ENCODE measurements around the gene SPINK4. TPM values are rescaled to one million over a fixed set of nuclear protein-coding genes. Genes with fewer than 3 reads are reported as not detected.

Gene SPINK4
- total RNA-seq, 1 experiment from 2014 or later: not detected

DNA sequence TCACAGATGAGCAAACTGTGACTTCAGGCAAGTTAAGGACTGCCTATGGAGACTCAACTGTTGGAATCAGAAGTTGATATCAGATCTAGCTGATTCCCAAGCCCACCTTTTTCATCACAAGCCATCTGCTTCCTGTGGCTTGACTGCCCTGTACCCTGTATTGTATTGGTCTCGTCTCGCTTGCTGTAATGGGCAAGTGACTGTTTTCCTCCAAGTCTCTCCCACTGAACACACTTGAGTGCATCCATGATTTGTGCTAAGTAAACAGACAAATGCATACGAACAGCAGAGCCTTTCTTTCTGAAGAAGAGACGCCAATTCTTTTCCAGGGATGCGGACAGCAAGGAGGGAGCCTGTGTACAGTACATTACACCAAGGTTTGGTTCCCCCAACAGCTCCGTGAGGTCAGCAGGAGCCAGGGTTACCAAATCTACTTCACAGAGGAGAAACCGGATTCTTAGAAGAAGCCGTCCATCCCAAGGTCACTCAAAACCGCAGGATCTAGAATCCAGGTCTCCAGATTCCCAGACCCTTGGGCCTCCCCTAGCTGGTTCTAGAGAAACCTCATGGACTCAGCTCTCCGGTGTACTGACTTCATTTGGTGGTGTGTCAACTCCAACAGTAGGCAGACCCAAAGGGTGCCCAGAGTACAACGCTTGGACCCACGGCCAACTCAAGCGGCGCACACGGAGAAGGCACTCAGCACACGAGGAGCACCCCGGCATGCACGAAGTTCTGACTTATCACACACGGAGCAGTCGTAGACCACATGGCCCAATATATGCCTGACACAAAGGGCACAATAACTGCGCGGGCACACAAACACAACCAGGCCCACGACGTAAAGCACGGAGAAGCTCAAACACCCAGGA is 23.4 kb downstream of the SPINK4 start:
- peaks cover 15 to 16% of the 10 kb centered on the region in 2 experiments for H3K4me1 Mint-ChIP-seq
- no peak overlapping the region for H2BK5ac ChIP-seq (ENCODE audit: insufficient read length, low read length)
- peaks cover 9% of the 10 kb centered on the region for H3K79me1 ChIP-seq (ENCODE audit: insufficient read depth, low read depth, low read length, poor library complexity, severe bottlenecking)
- H4K5ac ChIP-seq (ENCODE audit: insufficient read length, low read depth, low read length): no peak overlapping the region
- H3K4me2 ChIP-seq (ENCODE audit: insufficient read depth, insufficient read length, low read length): peak overlapping the region; percentile 59
- no peak overlapping the region for H3T11ph ChIP-seq (ENCODE audit: low read length)
- H2AFZ ChIP-seq (ENCODE audit: low read length): no peak overlapping the region
- no peak overlapping the region for H3K27ac ChIP-seq (ENCODE audit: insufficient read length, low read depth, low read length)
- H3K27me3 Mint-ChIP-seq (ENCODE audit: low read depth): no peaks in the 10 kb centered on the region
- TF ChIP-seq, protein P1, sequence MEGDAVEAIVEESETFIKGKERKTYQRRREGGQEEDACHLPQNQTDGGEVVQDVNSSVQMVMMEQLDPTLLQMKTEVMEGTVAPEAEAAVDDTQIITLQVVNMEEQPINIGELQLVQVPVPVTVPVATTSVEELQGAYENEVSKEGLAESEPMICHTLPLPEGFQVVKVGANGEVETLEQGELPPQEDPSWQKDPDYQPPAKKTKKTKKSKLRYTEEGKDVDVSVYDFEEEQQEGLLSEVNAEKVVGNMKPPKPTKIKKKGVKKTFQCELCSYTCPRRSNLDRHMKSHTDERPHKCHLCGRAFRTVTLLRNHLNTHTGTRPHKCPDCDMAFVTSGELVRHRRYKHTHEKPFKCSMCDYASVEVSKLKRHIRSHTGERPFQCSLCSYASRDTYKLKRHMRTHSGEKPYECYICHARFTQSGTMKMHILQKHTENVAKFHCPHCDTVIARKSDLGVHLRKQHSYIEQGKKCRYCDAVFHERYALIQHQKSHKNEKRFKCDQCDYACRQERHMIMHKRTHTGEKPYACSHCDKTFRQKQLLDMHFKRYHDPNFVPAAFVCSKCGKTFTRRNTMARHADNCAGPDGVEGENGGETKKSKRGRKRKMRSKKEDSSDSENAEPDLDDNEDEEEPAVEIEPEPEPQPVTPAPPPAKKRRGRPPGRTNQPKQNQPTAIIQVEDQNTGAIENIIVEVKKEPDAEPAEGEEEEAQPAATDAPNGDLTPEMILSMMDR (conservative IDR thresholded peaks at IDR 0.05): no peak
- H4K20me1 ChIP-seq (ENCODE audit: control insufficient read depth, insufficient read depth, insufficient read length): no peaks in the 10 kb centered on the region
- no peak overlapping the region for H3K4ac ChIP-seq (ENCODE audit: low read depth, low read length)
- no peaks in the 10 kb centered on the region for H3K9me3 Mint-ChIP-seq
- no peak overlapping the region for H4K8ac ChIP-seq (replicated peaks; ENCODE audit: insufficient read length, low read depth, low read length)
- DNase-seq: no peak
- H2BK120ac ChIP-seq (ENCODE audit: low read depth, low read length, poor library complexity, severe bottlenecking): no peak overlapping the region
- no peaks in the 10 kb centered on the region for H3K9me3 ChIP-seq (ENCODE audit: control insufficient read depth, low read depth, low read length)
- peak overlapping the region in 2 of 3 experiments; percentile 3 to 86; a peak in 4 of 7 replicates for H3K27ac Mint-ChIP-seq
- H3K79me2 ChIP-seq (ENCODE audit: insufficient read depth, low read length): peaks cover 16% of the 10 kb centered on the region; the same call in 1 of the 2 replicates
- peak overlapping the region; percentile 37 for H3K14ac ChIP-seq (ENCODE audit: insufficient read depth, low read length)
- peak overlapping the region; percentile 44 for H3K9ac ChIP-seq (ENCODE audit: extremely low read depth, insufficient read length, low read length)
- WGBS (ENCODE audit: extremely low coverage, insufficient read length, low lambda C conversion rate): no CpG with 5 or more reads among the region's 25 CpGs
- H2BK20ac ChIP-seq (ENCODE audit: low read depth, low read length, poor library complexity, severe bottlenecking): no peak overlapping the region
- peak overlapping the region; percentile 89 to 98 for H3K4me3 Mint-ChIP-seq
- H3K27me3 ChIP-seq (ENCODE audit: insufficient read depth, low read length): no peaks in the 10 kb centered on the region
- H3K18ac ChIP-seq (ENCODE audit: insufficient read length, low read depth, low read length): no peak overlapping the region
- peaks cover 2% of the 10 kb centered on the region; the same call in 1 of the 2 replicates for H3K4me1 ChIP-seq (ENCODE audit: insufficient read depth, low read length)
- H2BK12ac ChIP-seq (ENCODE audit: insufficient read length, low read depth, low read length): no peak overlapping the region
- no peak overlapping the region for H2AK5ac ChIP-seq (ENCODE audit: insufficient read length, low read length)
- H3K56ac ChIP-seq (ENCODE audit: insufficient read length, low read depth, low read length): no peak overlapping the region
- peaks cover 34 to 66% (median 56%) of the 10 kb centered on the region in 3 experiments for H3K36me3 Mint-ChIP-seq (ENCODE audit: insufficient read depth in 1 of 3, low read depth in 3 of 3)
- no peak overlapping the region for H2BK15ac ChIP-seq (ENCODE audit: low read depth, low read length)
- H3K23me2 ChIP-seq (ENCODE audit: insufficient read length, low read depth, low read length, poor library complexity, severe bottlenecking): peaks cover 5% of the 10 kb centered on the region
- no peak overlapping the region for H4K91ac ChIP-seq (ENCODE audit: insufficient read length, low read depth, low read length)
- no peak overlapping the region for H3K23ac ChIP-seq (ENCODE audit: insufficient read length, low read depth, low read length)
